Activated CD4-positive, alpha-beta T cell treated with anti-CD3 and anti-CD28 coated beads for 4 hours (primary cell): ENCODE results near the gene RAD51AP2.
"Not testable (repeated sequence)": the region's sequence is repeated elsewhere in the genome, so short reads cannot be mapped to it uniquely, and the experiment has no call there.

Experiments used
- DNase-seq, 2 donors: peaks; one replicate each; pipeline ENCODE4 v3.0.0-alpha.2; 2020

RAD51AP2 gene

GRCh38 chr2:17536416-17536815 lies 18.2 kb upstream of the RAD51AP2 start:
- DNase-seq, result no peak

- no peak for DNase-seq
Observed at GRCh38 chr2:17533546-17533945, 15.3 kb upstream of the RAD51AP2 start.

GRCh38 chr2:17529771-17530170 lies 11.5 kb upstream of the RAD51AP2 start:
- DNase-seq, result no peak

GRCh38 chr2:17522303-17522702 lies 4.1 kb upstream of the RAD51AP2 start:
- no peak for DNase-seq

- no peak for DNase-seq
Observed at GRCh38 chr2:17521621-17522020, 3.4 kb upstream of the RAD51AP2 start.

- DNase-seq, result no peak
Observed at GRCh38 chr2:17520761-17521160, 2.5 kb upstream of the RAD51AP2 start.

GRCh38 chr2:17519486-17519885 lies 1.2 kb upstream of the RAD51AP2 start:
- no peak for DNase-seq

- no peak for DNase-seq
Observed at GRCh38 chr2:17517481-17518211, 594 bp downstream of the RAD51AP2 start.

GRCh38 chr2:17515652-17516051 lies 2.6 kb downstream of the RAD51AP2 start:
- no peak for DNase-seq

- no peak for DNase-seq
Observed at GRCh38 chr2:17506736-17507616, 11.3 kb downstream of the RAD51AP2 start.

- no peak for DNase-seq
Observed at GRCh38 chr2:17497718-17498117, 20.5 kb downstream of the RAD51AP2 start.

- DNase-seq, result no peak
Observed at GRCh38 chr2:17495590-17495989, 22.6 kb downstream of the RAD51AP2 start.

GRCh38 chr2:17490165-17490564 lies 28.1 kb downstream of the RAD51AP2 start:
- DNase-seq, result not testable (repeated sequence)

- not testable (repeated sequence) for DNase-seq
Observed at GRCh38 chr2:17488610-17489009, 29.6 kb downstream of the RAD51AP2 start.

- no peak for DNase-seq
Observed at GRCh38 chr2:17483496-17483895, 34.7 kb downstream of the RAD51AP2 start.

GRCh38 chr2:17482651-17483050 lies 35.6 kb downstream of the RAD51AP2 start:
- no peak for DNase-seq

GRCh38 chr2:17479875-17480274 lies 38.4 kb downstream of the RAD51AP2 start:
- no peak for DNase-seq

- DNase-seq, result no peak
Observed at GRCh38 chr2:17476830-17477229, 41.4 kb downstream of the RAD51AP2 start.

GRCh38 chr2:17476064-17476463 lies 42.2 kb downstream of the RAD51AP2 start:
- no peak for DNase-seq

- DNase-seq, result no peak
Observed at GRCh38 chr2:17475286-17475685, 43.0 kb downstream of the RAD51AP2 start.

GRCh38 chr2:17471979-17472378 lies 46.3 kb downstream of the RAD51AP2 start:
- no peak for DNase-seq

- no peak for DNase-seq
Observed at GRCh38 chr2:17470855-17471641, 47.2 kb downstream of the RAD51AP2 start.

- DNase-seq, result no peak
Observed at GRCh38 chr2:17461087-17461475, 57.2 kb downstream of the RAD51AP2 start.
